Measurements from ENCODE around the gene ASXL3. TPM values are rescaled to one million over a fixed set of nuclear protein-coding genes. Genes with fewer than 3 reads are reported as not detected.

Gene ASXL3
- total and polyA plus RNA-seq, 12 donors = 0.06 to 3.9 (median 0.22) TPM

DNA sequence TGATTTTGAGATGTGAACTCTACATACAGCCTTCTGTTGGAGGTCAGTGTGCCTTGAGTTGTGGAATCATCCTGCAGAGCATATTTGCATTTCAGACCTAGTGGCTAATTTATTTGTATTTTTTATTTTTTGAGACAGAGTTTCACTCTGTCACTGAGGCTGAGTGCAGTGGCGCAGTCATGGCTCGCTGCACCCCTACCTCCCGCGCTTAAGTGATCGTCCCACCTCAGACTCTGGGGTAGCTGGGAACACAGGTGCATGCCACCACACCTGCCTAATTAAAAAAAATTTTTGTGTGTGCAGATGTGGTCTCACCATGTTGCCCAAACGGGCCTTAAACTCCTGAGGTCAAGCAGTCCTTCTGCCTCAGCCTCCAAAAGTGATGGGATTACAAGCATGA lies 104.4 kb downstream of the ASXL3 start:
- no peak for DNase-seq
- Histone ChIP-seq H3K27me3 (no peaks in the 10 kb centered on the region), H3K4me1 (replicated peaks in 1 of 2) (no peaks in the 10 kb centered on the region), H3K4me3 (no peak overlapping the region), H3K9me3 (replicated peaks in 1 of 3) (no peaks in the 10 kb centered on the region), H3K27ac (no peak overlapping the region), H3K36me3 (replicated peaks in 1 of 2) (no peaks in the 10 kb centered on the region)
- TF ChIP-seq, protein P1, sequence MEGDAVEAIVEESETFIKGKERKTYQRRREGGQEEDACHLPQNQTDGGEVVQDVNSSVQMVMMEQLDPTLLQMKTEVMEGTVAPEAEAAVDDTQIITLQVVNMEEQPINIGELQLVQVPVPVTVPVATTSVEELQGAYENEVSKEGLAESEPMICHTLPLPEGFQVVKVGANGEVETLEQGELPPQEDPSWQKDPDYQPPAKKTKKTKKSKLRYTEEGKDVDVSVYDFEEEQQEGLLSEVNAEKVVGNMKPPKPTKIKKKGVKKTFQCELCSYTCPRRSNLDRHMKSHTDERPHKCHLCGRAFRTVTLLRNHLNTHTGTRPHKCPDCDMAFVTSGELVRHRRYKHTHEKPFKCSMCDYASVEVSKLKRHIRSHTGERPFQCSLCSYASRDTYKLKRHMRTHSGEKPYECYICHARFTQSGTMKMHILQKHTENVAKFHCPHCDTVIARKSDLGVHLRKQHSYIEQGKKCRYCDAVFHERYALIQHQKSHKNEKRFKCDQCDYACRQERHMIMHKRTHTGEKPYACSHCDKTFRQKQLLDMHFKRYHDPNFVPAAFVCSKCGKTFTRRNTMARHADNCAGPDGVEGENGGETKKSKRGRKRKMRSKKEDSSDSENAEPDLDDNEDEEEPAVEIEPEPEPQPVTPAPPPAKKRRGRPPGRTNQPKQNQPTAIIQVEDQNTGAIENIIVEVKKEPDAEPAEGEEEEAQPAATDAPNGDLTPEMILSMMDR (IDR thresholded peaks at IDR 0.05) = no peak
- TF ChIP-seq POLR2A (IDR thresholded peaks at IDR 0.05) = no peak
- 91 to 95% (median 93%) methylated on average over 6 of the region's 6 CpGs for WGBS, 4 donors
- intact Hi-C loops (cut with DNase I) = no loop called here

DNA sequence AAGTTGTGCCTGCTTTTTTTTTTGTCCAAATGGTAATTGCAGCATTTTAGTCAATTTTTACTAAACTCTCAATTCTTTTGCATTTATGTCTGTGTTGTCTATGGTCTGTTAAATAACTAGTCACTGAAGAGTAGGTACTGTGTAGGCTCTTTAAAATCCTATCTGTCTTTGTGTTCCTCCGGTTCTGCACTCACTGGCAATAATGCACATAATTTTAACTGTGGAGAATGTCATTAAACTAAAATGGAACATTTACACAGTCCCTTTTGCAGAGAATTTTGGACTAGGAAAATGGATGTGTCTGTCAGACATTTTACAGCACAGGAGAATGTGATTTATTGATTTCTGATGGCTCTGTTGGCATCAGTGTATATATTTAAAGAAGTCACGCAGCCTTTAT lies 116.6 kb downstream of the ASXL3 start:
- TF ChIP-seq, protein P1 (IDR thresholded peaks at IDR 0.05) = no peak
- no peak for TF ChIP-seq POLR2A (IDR thresholded peaks at IDR 0.05)
- DNase-seq = no peak
- Histone ChIP-seq H3K9me3 (replicated peaks in 1 of 3) (no peaks in the 10 kb centered on the region), H3K4me1 (replicated peaks in 1 of 2) (no peaks in the 10 kb centered on the region), H3K36me3 (replicated peaks in 1 of 2) (no peaks in the 10 kb centered on the region), H3K27me3 (no peaks in the 10 kb centered on the region), H3K27ac (no peak overlapping the region), H3K4me3 (no peak overlapping the region)
- intact Hi-C loops (cut with DNase I) = no loop called here
- 69 to 86% (median 79%) methylated on average over 2 of the region's 2 CpGs for WGBS, 4 donors

DNA sequence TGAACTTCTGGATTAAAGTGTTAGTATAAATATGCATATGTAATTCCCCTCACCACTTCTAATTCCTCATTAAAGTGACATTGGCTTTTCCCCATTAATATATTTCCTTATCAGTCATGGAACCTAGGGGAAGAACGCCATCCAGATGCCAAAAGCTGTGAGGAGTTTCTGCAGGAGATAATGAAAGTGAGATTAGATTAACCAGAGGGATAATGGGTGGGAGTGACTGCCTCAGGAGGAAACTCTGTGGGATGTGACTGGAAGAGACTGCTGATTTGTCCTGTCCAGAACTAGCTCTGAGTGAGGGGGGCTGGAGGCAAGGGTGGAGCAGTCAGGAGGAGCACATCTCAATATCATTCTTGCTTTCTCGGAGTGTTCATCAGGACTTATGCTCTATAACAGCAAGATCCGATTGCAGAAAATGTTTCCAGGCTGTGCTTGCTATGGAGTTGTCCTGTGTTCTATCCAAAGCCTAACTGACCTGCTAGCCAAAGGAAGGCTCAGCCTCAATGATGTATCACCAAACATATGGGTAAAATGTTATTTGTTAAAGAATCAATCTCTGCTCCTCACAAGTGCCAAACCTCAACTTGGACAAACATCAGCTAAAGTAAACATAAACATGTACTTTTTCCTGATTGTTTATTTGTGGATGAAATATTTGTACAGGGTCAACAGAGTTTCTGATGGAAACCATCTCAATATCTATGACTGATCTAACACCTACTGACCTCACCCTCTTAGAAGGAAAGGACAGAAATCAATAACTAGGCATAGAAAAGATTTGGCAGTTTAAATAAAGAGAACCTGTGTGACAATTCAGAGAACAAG lies 118.5 kb downstream of the ASXL3 start:
- no peak for DNase-seq
- no peaks in the 10 kb centered on the region for H3K27me3 ChIP-seq
- TF ChIP-seq POLR2A (IDR thresholded peaks at IDR 0.05) = no peak
- WGBS, 4 donors = 63 to 67% (median 65%) methylated on average over 3 of the region's 3 CpGs
- H3K4me1 ChIP-seq (replicated peaks in 1 of 2) = no peaks in the 10 kb centered on the region
- H3K9me3 ChIP-seq (replicated peaks in 1 of 3) = no peaks in the 10 kb centered on the region
- intact Hi-C loops (cut with DNase I) = no loop called here
- H3K27ac ChIP-seq = no peak overlapping the region
- no peak overlapping the region for H3K4me3 ChIP-seq
- no peaks in the 10 kb centered on the region for H3K36me3 ChIP-seq (replicated peaks in 1 of 2)

DNA sequence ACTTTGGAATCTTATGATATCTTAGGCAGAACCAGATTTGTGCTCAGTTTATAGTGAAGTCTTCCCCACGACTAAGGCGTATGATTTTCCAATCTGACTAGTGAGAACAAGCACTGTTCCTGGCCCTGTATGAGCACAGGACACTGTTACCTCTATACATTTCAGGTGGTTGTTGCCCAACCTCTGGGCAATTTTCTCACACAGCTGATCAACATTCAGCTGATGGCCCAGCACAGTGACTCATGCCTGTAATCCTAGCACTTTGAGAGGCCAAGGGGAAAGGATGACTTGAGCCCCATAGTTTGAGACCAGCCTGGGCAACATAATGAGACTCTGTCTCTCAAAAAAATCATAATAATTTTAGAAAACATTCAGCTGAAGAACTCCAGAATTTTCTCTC lies 119.5 kb downstream of the ASXL3 start:
- 35 to 83% (median 46%) methylated on average over 1 to 2 of the region's 2 CpGs for WGBS, 4 donors
- Histone ChIP-seq H3K27ac (no peak overlapping the region), H3K4me3 (no peak overlapping the region), H3K4me1 (replicated peaks in 1 of 2) (no peaks in the 10 kb centered on the region), H3K36me3 (replicated peaks in 1 of 2) (no peaks in the 10 kb centered on the region), H3K9me3 (replicated peaks in 1 of 3) (no peaks in the 10 kb centered on the region), H3K27me3 (no peaks in the 10 kb centered on the region)
- TF ChIP-seq, protein P1 (IDR thresholded peaks at IDR 0.05) = no peak
- TF ChIP-seq POLR2A (IDR thresholded peaks at IDR 0.05) = no peak
- no peak for DNase-seq
- intact Hi-C loops (cut with DNase I) = no loop called here

DNA sequence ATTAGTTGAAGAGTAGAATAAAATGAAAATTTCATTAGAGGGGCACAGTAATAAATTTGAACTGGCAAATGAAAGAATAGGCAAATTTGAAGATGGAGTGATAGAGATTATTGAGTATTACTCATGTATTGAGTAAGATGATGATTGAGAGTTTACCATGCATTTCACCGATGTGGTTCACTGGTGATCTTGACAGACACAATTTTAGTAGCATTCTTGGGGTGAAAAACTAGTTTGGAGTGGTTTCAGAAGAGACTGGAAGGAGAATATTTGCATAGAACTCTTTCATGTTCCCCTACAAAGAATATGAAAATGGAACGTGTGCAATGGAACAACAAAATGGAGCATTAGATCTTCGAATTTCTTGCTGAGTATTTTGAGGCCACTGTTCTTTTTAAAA lies 121.4 kb downstream of the ASXL3 start:
- Histone ChIP-seq H3K36me3 (replicated peaks in 1 of 2) (no peaks in the 10 kb centered on the region), H3K4me1 (replicated peaks in 1 of 2) (no peaks in the 10 kb centered on the region), H3K27me3 (no peaks in the 10 kb centered on the region), H3K27ac (no peak overlapping the region), H3K4me3 (no peak overlapping the region), H3K9me3 (replicated peaks in 1 of 3) (no peaks in the 10 kb centered on the region)
- WGBS, 4 donors = 60 to 85% (median 70%) methylated on average over 3 of the region's 3 CpGs
- TF ChIP-seq, protein P1 (IDR thresholded peaks at IDR 0.05) = no peak
- no peak for TF ChIP-seq POLR2A (IDR thresholded peaks at IDR 0.05)
- no peak for DNase-seq
- intact Hi-C loops (cut with DNase I) = no loop called here

Data from adrenal gland (tissue), 12 donors.